Uterus (tissue), 4 donors: ENCODE data around the gene GDE1. TPM values are rescaled to one million over a fixed set of nuclear protein-coding genes. Genes with fewer than 3 reads are reported as not detected.
A peak's percentile ranks its signal among the peaks of the same experiment; 100 is the strongest.

Source experiments
- DNase-seq, 2 donors: peaks; one replicate each; pipeline ENCODE4 v3.0.0-alpha.2; 2019 to 2020
- H3K27ac ChIP-seq, 2 donors: fragments of 200-600 bp; sonication (generic); 1 replicate in 1 of 2; 2 replicates in 1 of 2; pipeline ENCODE4 v1.5.1; 2016 to 2018
- H3K27me3 ChIP-seq, 2 donors: fragments of 200-600 bp; sonication (generic); one replicate each; pipeline ENCODE4 v1.5.1; 2018 to 2019; ENCODE audit warnings: control low read depth in 1 of 2
- H3K36me3 ChIP-seq, 2 donors: fragments of 200-600 bp; sonication (generic); one replicate each; pipeline ENCODE4 v1.5.1; 2019; ENCODE audit warnings: control low read depth in 1 of 2
- H3K4me1 ChIP-seq, 2 donors: fragments of 200-600 bp; sonication (generic); one replicate each; pipeline ENCODE4 v1.5.1; 2018 to 2019; ENCODE audit warnings: control low read depth in 1 of 2
- H3K4me3 ChIP-seq, 2 donors: fragments of 200-600 bp; sonication (generic); 1 replicate in 1 of 2; 2 replicates in 1 of 2; pipeline ENCODE4 v1.5.1; 2018 to 2019; ENCODE audit warnings: mild to moderate bottlenecking in 1 of 2
- H3K9me3 ChIP-seq, 2 donors: fragments of 200-600 bp; sonication (generic); one replicate each; pipeline ENCODE4 v1.5.1; 2019; ENCODE audit warnings: control low read depth in 1 of 2
- POLR2A ChIP-seq, 2 donors: fragments of 450-650 bp; IDR thresholded peaks; one replicate each; pipeline ENCODE4 v1.6.1; 2016; ENCODE audit warnings: antibody characterized with exemption in 2 of 2, mild to moderate bottlenecking in 1 of 2, moderate library complexity in 1 of 2
- intact Hi-C: fragments of 100-400 bp; cut with DNase I; formaldehyde crosslinking; loops from one replicate; pipeline ENCODE4 v1.15.1; 2023; ENCODE audit warnings: low total_unique reads
- total RNA-seq, 4 donors: library from RNA; depleted of rRNA in 3 of 4; stranded (reverse); fragments of >200 nt in 3 of 4; gene quantifications; one replicate each; pipeline versions ENCODE4 v1.1.0 to v1.2.4, GENCODE V29; 2014 to 2023
- TF ChIP-seq, protein P1 (sequence below), 4 experiments: fragments of 200-600 bp in 2 of 4; fragments of 450-650 bp in 2 of 4; sonication (generic) in 2 of 4; IDR thresholded peaks; one replicate each; pipeline ENCODE4 v1.5.1; 2016 to 2019; ENCODE audit warnings: antibody characterized with exemption in 4 of 4, mild to moderate bottlenecking in 2 of 4, moderate library complexity in 1 of 4
- donor health status: DM: yes; HTN: yes; CAD: no.

Gene GDE1
- total RNA-seq, 4 donors from 2014 or later, result 12.9 to 43.9 (median 35.6) TPM

DNA sequence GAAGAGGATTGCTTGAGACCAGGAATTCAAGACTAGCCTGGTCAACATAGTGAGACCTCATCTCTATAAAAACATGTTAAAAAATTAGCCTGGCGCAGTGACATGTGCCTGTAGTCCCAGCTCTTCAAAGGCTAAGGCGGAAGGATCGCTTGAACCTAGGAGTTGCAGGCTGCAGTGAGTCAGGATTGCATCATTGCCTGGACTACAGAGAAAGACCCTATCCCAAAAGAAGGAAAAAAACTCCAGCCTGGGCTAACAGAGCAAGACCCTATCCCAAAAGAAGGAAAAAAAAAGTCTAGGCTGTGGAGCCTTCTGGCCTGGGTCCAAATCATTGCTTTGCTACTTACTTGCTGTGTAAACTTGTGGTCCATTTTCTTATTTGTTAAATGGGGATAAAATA is 6.8 kb upstream of the GDE1 start:
- Histone ChIP-seq H3K36me3 (no peaks in the 10 kb centered on the region), H3K27ac (no peak overlapping the region), H3K4me1 (no peaks in the 10 kb centered on the region), H3K4me3 (no peak overlapping the region), H3K27me3 (no peaks in the 10 kb centered on the region), H3K9me3 (no peaks in the 10 kb centered on the region)
- no peak for TF ChIP-seq POLR2A (IDR thresholded peaks at IDR 0.05)
- TF ChIP-seq, protein P1, sequence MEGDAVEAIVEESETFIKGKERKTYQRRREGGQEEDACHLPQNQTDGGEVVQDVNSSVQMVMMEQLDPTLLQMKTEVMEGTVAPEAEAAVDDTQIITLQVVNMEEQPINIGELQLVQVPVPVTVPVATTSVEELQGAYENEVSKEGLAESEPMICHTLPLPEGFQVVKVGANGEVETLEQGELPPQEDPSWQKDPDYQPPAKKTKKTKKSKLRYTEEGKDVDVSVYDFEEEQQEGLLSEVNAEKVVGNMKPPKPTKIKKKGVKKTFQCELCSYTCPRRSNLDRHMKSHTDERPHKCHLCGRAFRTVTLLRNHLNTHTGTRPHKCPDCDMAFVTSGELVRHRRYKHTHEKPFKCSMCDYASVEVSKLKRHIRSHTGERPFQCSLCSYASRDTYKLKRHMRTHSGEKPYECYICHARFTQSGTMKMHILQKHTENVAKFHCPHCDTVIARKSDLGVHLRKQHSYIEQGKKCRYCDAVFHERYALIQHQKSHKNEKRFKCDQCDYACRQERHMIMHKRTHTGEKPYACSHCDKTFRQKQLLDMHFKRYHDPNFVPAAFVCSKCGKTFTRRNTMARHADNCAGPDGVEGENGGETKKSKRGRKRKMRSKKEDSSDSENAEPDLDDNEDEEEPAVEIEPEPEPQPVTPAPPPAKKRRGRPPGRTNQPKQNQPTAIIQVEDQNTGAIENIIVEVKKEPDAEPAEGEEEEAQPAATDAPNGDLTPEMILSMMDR (IDR thresholded peaks at IDR 0.05), result no peak
- intact Hi-C loops, result no loop called here
- no peak for DNase-seq

DNA sequence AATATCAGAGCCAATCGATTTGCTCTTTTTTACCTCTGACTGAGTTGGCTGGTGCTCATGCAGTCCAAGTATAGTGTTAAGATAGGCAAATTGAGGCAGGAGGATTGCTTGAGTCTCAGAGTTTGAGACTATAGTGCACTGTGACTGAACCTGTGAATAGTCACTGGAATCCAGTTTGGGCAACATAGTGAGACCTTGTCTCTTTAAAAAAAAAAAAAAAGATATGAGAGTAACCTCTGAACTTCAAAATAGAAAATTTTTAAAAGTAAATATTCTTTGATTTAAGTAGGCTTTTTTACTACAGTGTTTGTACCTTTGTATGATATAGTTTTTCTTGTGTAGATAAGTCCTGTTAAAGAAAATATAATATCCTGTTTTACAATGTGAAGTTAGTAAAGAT is 5.3 kb upstream of the GDE1 start:
- no peak for DNase-seq
- Histone ChIP-seq H3K27me3 (no peaks in the 10 kb centered on the region), H3K36me3 (no peaks in the 10 kb centered on the region), H3K4me1 (peaks cover 0 to 3% of the 10 kb centered on the region in 2 donors), H3K9me3 (no peaks in the 10 kb centered on the region), H3K4me3 (no peak overlapping the region), H3K27ac (no peak overlapping the region)
- intact Hi-C loops, result no loop called here
- TF ChIP-seq, protein P1 (IDR thresholded peaks at IDR 0.05), result no peak
- no peak for TF ChIP-seq POLR2A (IDR thresholded peaks at IDR 0.05)

GRCh38 chr16:19525385-19525723 is 3.5 kb upstream of the GDE1 start:
- Histone ChIP-seq H3K4me3 (peak overlapping the region in 1 of 2 donors; percentile 99), H3K4me1 (peaks cover 0 to 3% of the 10 kb centered on the region in 2 donors), H3K9me3 (no peaks in the 10 kb centered on the region), H3K27ac (no peak overlapping the region), H3K27me3 (no peaks in the 10 kb centered on the region), H3K36me3 (no peaks in the 10 kb centered on the region)
- no peak for DNase-seq
- intact Hi-C loops, result no loop called here
- TF ChIP-seq, protein P1 (IDR thresholded peaks at IDR 0.05), result no peak
- TF ChIP-seq POLR2A (IDR thresholded peaks at IDR 0.05), result no peak

GRCh38 chr16:19524616-19525384 is 2.9 kb upstream of the GDE1 start:
- H3K27ac ChIP-seq, result peak overlapping the region; percentile 52 to 82
- no peak for DNase-seq
- peak overlapping the region; percentile 88 to 99 for H3K4me3 ChIP-seq
- H3K27me3 ChIP-seq, result no peaks in the 10 kb centered on the region
- H3K9me3 ChIP-seq, result no peaks in the 10 kb centered on the region
- no peaks in the 10 kb centered on the region for H3K36me3 ChIP-seq
- TF ChIP-seq POLR2A (IDR thresholded peaks at IDR 0.05), result no peak
- TF ChIP-seq, protein P1 (IDR thresholded peaks at IDR 0.05), result no peak
- intact Hi-C loops, result no loop called here
- peaks cover 0 to 3% of the 10 kb centered on the region in 2 donors for H3K4me1 ChIP-seq

- H3K36me3 ChIP-seq, result no peaks in the 10 kb centered on the region
- H3K4me1 ChIP-seq, result peaks cover 0 to 3% of the 10 kb centered on the region in 2 donors
- intact Hi-C loops, result no loop called here
- H3K9me3 ChIP-seq, result no peaks in the 10 kb centered on the region
- no peak for DNase-seq
- no peak for TF ChIP-seq POLR2A (IDR thresholded peaks at IDR 0.05)
- TF ChIP-seq, protein P1 (IDR thresholded peaks at IDR 0.05), result no peak
- peak overlapping the region; percentile 88 to 99 for H3K4me3 ChIP-seq
- H3K27me3 ChIP-seq, result no peaks in the 10 kb centered on the region
- H3K27ac ChIP-seq, result peak overlapping the region; percentile 52 to 82
These were observed 2.4 kb upstream of the GDE1 start for GRCh38 chr16:19524356-19524615.
